ENCODE results near the gene ARFGAP1. TPM values are rescaled to one million over a fixed set of nuclear protein-coding genes. Genes with fewer than 3 reads are reported as not detected.

ARFGAP1 gene
- total RNA-seq, 2 donors from 2014 or later = 52.7 to 162 TPM

DNA sequence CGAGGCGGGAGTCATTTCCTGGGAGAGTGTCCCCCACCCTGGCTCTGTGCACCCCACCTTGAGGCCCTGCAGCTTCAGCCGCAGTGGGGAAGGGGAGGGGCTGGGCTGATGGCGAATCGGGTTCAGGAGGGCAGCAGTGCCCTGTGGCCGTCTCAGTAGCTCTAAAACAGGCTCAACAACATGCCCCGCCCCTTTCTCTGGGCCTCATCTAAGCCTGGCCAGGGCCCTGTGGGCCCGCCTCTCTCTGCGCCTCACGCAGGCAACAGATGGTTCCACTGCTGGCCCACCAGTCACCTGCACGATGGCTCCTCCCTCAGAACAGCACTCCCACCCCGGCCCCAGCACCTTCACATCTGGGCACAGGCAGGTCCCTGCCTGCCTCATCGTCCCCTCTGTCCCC is 58.3 kb downstream of the ARFGAP1 start:
- intact Hi-C loops (cut with DNase I) = no loop called here
- Histone ChIP-seq H3K27me3 (peaks cover 0 to 7% of the 10 kb centered on the region in 2 donors), H3K4me1 (no peaks in the 10 kb centered on the region), H3K36me3 (replicated peaks in 1 of 2; ENCODE audit: insufficient read depth in 1 of 2, low read depth in 2 of 2) (no peaks in the 10 kb centered on the region), H3K4me3 (no peak overlapping the region), H3K27ac (no peak overlapping the region), H3K9me3 (no peaks in the 10 kb centered on the region)
- 56 to 65% methylated on average over 7 to 13 of the region's 13 CpGs for WGBS, 2 donors
- DNase-seq (no peak), ATAC-seq (no peak)
- TF ChIP-seq POLR2A (IDR thresholded peaks at IDR 0.05) = no peak
- TF ChIP-seq, protein P1, sequence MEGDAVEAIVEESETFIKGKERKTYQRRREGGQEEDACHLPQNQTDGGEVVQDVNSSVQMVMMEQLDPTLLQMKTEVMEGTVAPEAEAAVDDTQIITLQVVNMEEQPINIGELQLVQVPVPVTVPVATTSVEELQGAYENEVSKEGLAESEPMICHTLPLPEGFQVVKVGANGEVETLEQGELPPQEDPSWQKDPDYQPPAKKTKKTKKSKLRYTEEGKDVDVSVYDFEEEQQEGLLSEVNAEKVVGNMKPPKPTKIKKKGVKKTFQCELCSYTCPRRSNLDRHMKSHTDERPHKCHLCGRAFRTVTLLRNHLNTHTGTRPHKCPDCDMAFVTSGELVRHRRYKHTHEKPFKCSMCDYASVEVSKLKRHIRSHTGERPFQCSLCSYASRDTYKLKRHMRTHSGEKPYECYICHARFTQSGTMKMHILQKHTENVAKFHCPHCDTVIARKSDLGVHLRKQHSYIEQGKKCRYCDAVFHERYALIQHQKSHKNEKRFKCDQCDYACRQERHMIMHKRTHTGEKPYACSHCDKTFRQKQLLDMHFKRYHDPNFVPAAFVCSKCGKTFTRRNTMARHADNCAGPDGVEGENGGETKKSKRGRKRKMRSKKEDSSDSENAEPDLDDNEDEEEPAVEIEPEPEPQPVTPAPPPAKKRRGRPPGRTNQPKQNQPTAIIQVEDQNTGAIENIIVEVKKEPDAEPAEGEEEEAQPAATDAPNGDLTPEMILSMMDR (IDR thresholded peaks at IDR 0.05) = no peak

DNA sequence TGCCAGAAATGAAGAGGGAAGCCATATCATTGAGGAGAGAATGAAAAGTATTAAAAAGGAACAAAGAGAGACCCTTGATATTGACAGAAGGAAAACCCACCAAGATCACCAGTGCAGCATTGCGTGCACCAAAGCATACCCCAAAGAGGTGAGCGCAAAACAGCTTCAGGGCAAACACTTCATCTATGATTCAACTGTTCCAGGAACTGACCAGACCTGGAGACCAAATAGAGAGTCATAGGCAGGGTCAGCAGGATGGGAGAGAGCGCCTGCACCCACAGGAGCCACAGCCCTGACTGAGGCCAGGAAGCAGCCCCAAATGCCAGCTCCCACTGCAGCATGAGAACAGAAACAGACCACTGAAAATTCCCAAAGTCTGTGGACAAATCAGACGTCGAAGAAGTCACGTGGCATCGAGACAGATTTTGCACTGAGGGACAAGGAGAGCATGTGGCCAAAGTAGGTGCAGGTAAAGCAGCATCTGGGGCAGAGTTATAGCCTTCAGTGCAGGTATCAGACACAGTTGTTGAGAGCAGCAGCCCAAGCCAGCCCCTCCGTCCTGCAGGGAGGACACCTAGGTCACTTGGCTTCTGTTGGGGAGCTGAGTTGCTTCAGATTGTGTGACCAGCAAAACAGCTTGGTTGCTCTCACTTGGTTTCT is 59.3 kb downstream of the ARFGAP1 start:
- Histone ChIP-seq H3K36me3 (replicated peaks in 1 of 2; ENCODE audit: insufficient read depth in 1 of 2, low read depth in 2 of 2) (no peaks in the 10 kb centered on the region), H3K4me3 (no peak overlapping the region), H3K27ac (no peak overlapping the region), H3K27me3 (peaks cover 0 to 7% of the 10 kb centered on the region in 2 donors), H3K9me3 (no peaks in the 10 kb centered on the region), H3K4me1 (no peaks in the 10 kb centered on the region)
- ATAC-seq = no peak
- 85 to 87% methylated on average over 8 of the region's 8 CpGs for WGBS, 2 donors
- no peak for DNase-seq
- TF ChIP-seq, protein P1 (IDR thresholded peaks at IDR 0.05) = no peak
- TF ChIP-seq POLR2A (IDR thresholded peaks at IDR 0.05) = no peak
- intact Hi-C loops (cut with DNase I) = no loop called here

DNA sequence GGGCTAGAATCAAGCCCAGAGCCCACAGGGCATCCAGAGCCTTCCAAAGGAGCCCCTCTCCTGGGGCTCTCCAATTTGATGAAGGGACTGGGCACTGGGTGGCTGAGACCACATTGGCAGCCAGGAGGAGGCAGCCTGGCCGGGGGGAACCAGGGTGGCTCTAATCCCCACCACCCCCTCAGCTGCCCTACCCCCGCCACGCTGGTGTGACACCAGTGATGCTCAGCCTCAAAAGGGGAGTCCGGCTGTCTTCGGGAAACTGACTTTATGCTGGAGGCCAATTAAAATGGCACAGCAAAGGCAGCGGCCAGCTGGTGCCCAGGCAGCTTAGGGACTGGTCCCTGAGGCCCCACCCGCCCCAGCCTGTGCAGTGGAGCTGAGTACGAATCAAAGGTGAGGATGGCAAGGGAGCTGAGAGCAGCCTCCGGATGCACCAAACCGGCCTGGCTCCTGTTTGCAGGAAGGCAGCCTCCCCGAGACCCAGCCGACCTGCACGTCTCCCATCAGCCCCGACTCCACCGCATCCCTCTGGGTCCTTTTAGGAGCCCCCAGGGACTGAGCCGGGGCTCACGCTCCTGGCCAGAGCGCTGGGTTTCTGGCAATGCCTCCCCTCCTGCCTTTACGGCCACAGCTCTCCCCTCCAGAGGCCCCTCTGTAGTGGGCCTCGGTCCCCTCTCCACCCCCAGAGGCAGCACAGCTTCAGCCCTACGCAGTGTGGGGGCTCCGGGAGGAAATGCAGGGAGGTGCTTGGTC is 60.1 kb downstream of the ARFGAP1 start:
- Histone ChIP-seq H3K27me3 (peaks cover 0 to 7% of the 10 kb centered on the region in 2 donors), H3K4me3 (no peak overlapping the region), H3K27ac (no peak overlapping the region), H3K4me1 (no peaks in the 10 kb centered on the region), H3K9me3 (no peaks in the 10 kb centered on the region), H3K36me3 (replicated peaks in 1 of 2; ENCODE audit: insufficient read depth in 1 of 2, low read depth in 2 of 2) (no peaks in the 10 kb centered on the region)
- intact Hi-C loops (cut with DNase I) = no loop called here
- TF ChIP-seq, protein P1 (IDR thresholded peaks at IDR 0.05) = no peak
- TF ChIP-seq POLR2A (IDR thresholded peaks at IDR 0.05) = no peak
- WGBS, 2 donors = 71% methylated on average over 17 to 22 of the region's 22 CpGs
- DNase-seq (no peak), ATAC-seq (no peak)

DNA sequence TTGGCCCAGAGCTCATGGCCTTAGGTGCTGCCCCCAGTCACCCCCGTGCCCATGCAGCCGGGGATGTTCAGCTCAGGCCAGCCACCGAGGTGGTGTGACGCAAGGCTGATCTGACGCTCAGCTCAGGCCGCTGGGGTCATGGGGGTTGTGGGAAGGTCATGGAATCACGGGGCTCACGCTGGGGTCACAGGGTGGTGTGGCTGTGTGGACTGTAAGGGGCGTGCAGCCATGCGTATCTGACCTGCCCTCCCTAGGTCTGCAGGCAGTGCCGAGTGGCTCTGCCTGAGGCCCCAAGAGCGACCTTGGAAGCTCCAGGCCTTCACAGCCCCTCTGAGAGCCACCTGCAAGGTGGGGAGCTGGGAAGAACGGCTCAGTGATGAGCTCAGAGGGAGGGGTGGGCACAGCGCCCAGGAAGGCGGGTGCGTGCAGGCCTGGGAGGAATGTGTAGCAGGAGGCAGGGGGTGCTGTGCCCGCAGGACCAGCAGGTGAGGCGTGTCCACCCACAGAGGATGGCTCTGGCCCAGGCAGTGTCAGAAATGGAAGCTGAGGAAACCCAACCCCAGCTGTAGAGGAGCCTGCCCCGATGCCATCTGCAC is 60.7 kb downstream of the ARFGAP1 start:
- ATAC-seq = no peak
- TF ChIP-seq, protein P1 (IDR thresholded peaks at IDR 0.05) = no peak
- Histone ChIP-seq H3K4me3 (no peak overlapping the region), H3K9me3 (no peaks in the 10 kb centered on the region), H3K27me3 (peaks cover 0 to 7% of the 10 kb centered on the region in 2 donors), H3K36me3 (replicated peaks in 1 of 2; ENCODE audit: insufficient read depth in 1 of 2, low read depth in 2 of 2) (no peaks in the 10 kb centered on the region), H3K4me1 (no peaks in the 10 kb centered on the region), H3K27ac (no peak overlapping the region)
- DNase-seq = no peak
- 50 to 69% methylated on average over 8 to 19 of the region's 19 CpGs for WGBS, 2 donors
- intact Hi-C loops (cut with DNase I) = no loop called here
